Mammary epithelial cell (primary cell): ENCODE results near the gene GTF2B.

Experiments used
- CTCF ChIP-seq, 2 donors: IDR thresholded peaks in 1 of 2; conservative IDR thresholded peaks in 1 of 2; 2 replicates each; pipeline ENCODE4 v1.5.1; 2011 to 2012; ENCODE audit warnings: inconsistent platforms in 2 of 2, low read length in 2 of 2, mild to moderate bottlenecking in 2 of 2, control low read depth in 1 of 2, low read depth in 1 of 2; ENCODE audit not compliant: insufficient read depth in 1 of 2; ENCODE audit errors: extremely low read depth in 1 of 2
- EZH2 ChIP-seq: IDR thresholded peaks from 2 replicates; pipeline ENCODE4 v1.6.1; 2012; ENCODE audit warnings: low read length, inconsistent platforms, borderline replicate concordance

GRCh38 chr1:88847643-88848042, 43.7 kb downstream of the GTF2B start:
- no peak for TF ChIP-seq CTCF (conservative IDR thresholded peaks at IDR 0.05 in 1 of 2, IDR thresholded peaks at IDR 0.05 in 1 of 2; ENCODE audit: extremely low read depth in 1 of 2, insufficient read depth in 1 of 2, low read depth in 1 of 2, low read length in 2 of 2)
- TF ChIP-seq EZH2: no peak
